Esophagus squamous epithelium (tissue), 4 donors: ENCODE measurements around the gene PRKCE.

ENCODE experiments used
- CTCF ChIP-seq, 6 experiments: fragments of 450-650 bp in 4 of 6; fragments of 200-600 bp in 2 of 6; sonication (generic) in 2 of 6; IDR thresholded peaks; one replicate each; pipeline ENCODE4 v1.5.1; 2016 to 2019; ENCODE audit warnings: antibody characterized with exemption in 6 of 6, mild to moderate bottlenecking in 4 of 6, moderate library complexity in 4 of 6
- POLR2A ChIP-seq, 4 donors: fragments of 450-650 bp; IDR thresholded peaks; one replicate each; pipeline ENCODE4 v1.6.1; 2017; ENCODE audit warnings: antibody characterized with exemption in 4 of 4, mild to moderate bottlenecking in 4 of 4, moderate library complexity in 3 of 4

DNA sequence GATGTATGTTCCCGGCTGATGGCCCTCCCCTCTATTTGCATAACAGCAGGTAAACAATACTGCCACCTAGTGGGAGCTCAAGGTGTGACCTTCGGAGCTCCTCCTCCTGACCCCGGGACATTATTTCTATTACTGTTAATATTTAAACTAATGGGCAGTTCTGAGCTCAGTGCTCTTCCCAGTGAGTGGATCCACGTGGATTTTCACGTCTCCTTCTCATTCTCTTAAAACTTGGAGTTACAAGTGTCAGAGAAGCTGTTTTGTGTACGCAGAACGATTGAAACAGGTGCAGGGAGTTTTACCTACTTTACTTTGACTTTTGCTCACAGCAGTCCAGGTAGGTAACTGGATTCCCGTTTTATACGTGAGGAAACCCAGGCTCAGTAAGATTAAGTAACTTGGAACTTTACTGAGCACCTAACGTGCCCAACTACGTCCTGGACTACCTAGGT lies 127.3 kb downstream of the PRKCE start:
- TF ChIP-seq CTCF (IDR thresholded peaks at IDR 0.05): peak; percentile 53 to 84 (median 82)
- TF ChIP-seq POLR2A (IDR thresholded peaks at IDR 0.05): no peak
